Lower leg skin (tissue), 4 donors: ENCODE measurements around the gene ZNF107. TPM values are rescaled to one million over a fixed set of nuclear protein-coding genes. Genes with fewer than 3 reads are reported as not detected.

ENCODE experiments used
- DNase-seq, 2 donors: peaks; one replicate each; pipeline ENCODE4 v3.0.0-alpha.2; 2019; ENCODE audit warnings: low spot score in 2 of 2
- H3K4me3 ChIP-seq: fragments of 200-600 bp; sonication (generic); 2 replicates; pipeline ENCODE4 v1.5.1; 2017; ENCODE audit warnings: mild to moderate bottlenecking, low read depth; ENCODE audit not compliant: poor library complexity, severe bottlenecking
- CTCF ChIP-seq, 3 donors: fragments of 450-650 bp; IDR thresholded peaks; one replicate each; pipeline ENCODE4 v1.5.1; 2016; ENCODE audit warnings: antibody characterized with exemption in 3 of 3, mild to moderate bottlenecking in 3 of 3, moderate library complexity in 2 of 3
- POLR2A ChIP-seq, 2 donors: fragments of 450-650 bp; IDR thresholded peaks; one replicate each; pipeline ENCODE4 v1.6.1; 2016 to 2017; ENCODE audit warnings: antibody characterized with exemption in 2 of 2, mild to moderate bottlenecking in 1 of 2, moderate library complexity in 1 of 2
- WGBS, 2 donors: methylation state at CpG; one replicate each; pipeline ENCODE4 v1.1.5; 2018; 5-methylcytosine and 5-hydroxymethylcytosine counted together
- intact Hi-C: fragments of 100-400 bp; cut with DNase I; formaldehyde crosslinking; loops from one replicate; pipeline ENCODE4 v1.15.0; 2023; ENCODE audit warnings: low total_unique reads
- total RNA-seq, 4 donors: library from RNA; depleted of rRNA; stranded (reverse); fragments of >200 nt; gene quantifications; one replicate each; pipeline ENCODE4 v1.1.0, GENCODE V29; 2016

Gene ZNF107
- total RNA-seq, 4 donors from 2014 or later = 9.6 to 15.8 (median 12.4) TPM

- 62 to 63% methylated on average over 5 of the region's 5 CpGs for WGBS, 2 donors
- TF ChIP-seq POLR2A (IDR thresholded peaks at IDR 0.05) = no peak
- no peak for TF ChIP-seq CTCF (IDR thresholded peaks at IDR 0.05)
- intact Hi-C loops = no loop called here
Observed at GRCh38 chr7:64626083-64626469, 39.9 kb upstream of the ZNF107 start.

GRCh38 chr7:64626557-64626956 is 39.4 kb upstream of the ZNF107 start:
- intact Hi-C loops = no loop called here
- DNase-seq = peak in 1 of 2 donors; percentile 6
- WGBS, 2 donors = 50 to 71% methylated on average over 2 of the region's 2 CpGs
- no peak for TF ChIP-seq POLR2A (IDR thresholded peaks at IDR 0.05)
- no peak for TF ChIP-seq CTCF (IDR thresholded peaks at IDR 0.05)
- no peak overlapping the region for H3K4me3 ChIP-seq

More at GRCh38 chr7:64626083-64626469, 39.9 kb upstream of the ZNF107 start:
- no peak overlapping the region for H3K4me3 ChIP-seq
- DNase-seq = peak in 1 of 2 donors; percentile 15

- intact Hi-C loops = no loop called here
- TF ChIP-seq CTCF (IDR thresholded peaks at IDR 0.05) (no peak), POLR2A (IDR thresholded peaks at IDR 0.05) (no peak)
- peak in 1 of 2 donors; percentile 32 for DNase-seq
- H3K4me3 ChIP-seq = no peak overlapping the region
Observed at GRCh38 chr7:64628192-64628591, 37.7 kb upstream of the ZNF107 start.

GRCh38 chr7:64628721-64629120 is 37.2 kb upstream of the ZNF107 start:
- peak in 1 of 2 donors; percentile 79 for DNase-seq
- intact Hi-C loops = no loop called here
- TF ChIP-seq POLR2A (IDR thresholded peaks at IDR 0.05) (no peak), CTCF (IDR thresholded peaks at IDR 0.05) (no peak)
- 50 to 53% methylated on average over 3 of the region's 3 CpGs for WGBS, 2 donors
- no peak overlapping the region for H3K4me3 ChIP-seq

GRCh38 chr7:64630496-64630895 is 35.4 kb upstream of the ZNF107 start:
- H3K4me3 ChIP-seq = no peak overlapping the region
- 22 to 25% methylated on average over 2 of the region's 2 CpGs for WGBS, 2 donors
- intact Hi-C loops = no loop called here
- DNase-seq = peak in 1 of 2 donors; percentile 10
- no peak for TF ChIP-seq CTCF (IDR thresholded peaks at IDR 0.05)

- intact Hi-C loops = no loop called here
- no peak overlapping the region for H3K4me3 ChIP-seq
- TF ChIP-seq CTCF (IDR thresholded peaks at IDR 0.05) (no peak), POLR2A (IDR thresholded peaks at IDR 0.05) (no peak)
- DNase-seq = peak in 1 of 2 donors; percentile 6
- WGBS, 2 donors = 83 to 84% methylated on average over 1 of the region's 1 CpG
Observed at GRCh38 chr7:64632029-64632428, 33.9 kb upstream of the ZNF107 start.
